SK-N-MC (cell line): ENCODE measurements around the gene NLGN2.

ENCODE experiments used
- EZH2 ChIP-seq: fragments of 200-600 bp; sonication (generic); IDR thresholded peaks from one replicate; pipeline ENCODE4 v1.6.1; 2017; ENCODE audit warnings: antibody characterized with exemption
- POLR2AphosphoS5 ChIP-seq: IDR thresholded peaks from 2 replicates; pipeline ENCODE4 v1.6.1; 2012; ENCODE audit warnings: mild to moderate bottlenecking, low read depth, low read length, borderline replicate concordance

GRCh38 chr17:7437369-7437863 is 29.8 kb downstream of the NLGN2 start:
- TF ChIP-seq POLR2AphosphoS5 (no peak), EZH2 (no peak)
